WTC11 (cell line): ENCODE data around the gene MAPKAPK3. TPM values are rescaled to one million over a fixed set of nuclear protein-coding genes. Genes with fewer than 3 reads are reported as not detected.

ENCODE experiments used
- ATAC-seq: fragments of 200-7000 bp; cut with Tn5 transposase; 2 replicates; pipeline ENCODE4 v1.10.0; 2021; ENCODE audit warnings: mild to moderate bottlenecking, moderate library complexity
- CTCF ChIA-PET: fragments of 300-600 bp; sonication (Branson Sonifier 250); formaldehyde crosslinking; loops from one replicate; lab custom pipeline; 2021; ENCODE audit warnings: antibody characterized with exemption; lab: Charles Lee
- POLR2A ChIA-PET: fragments of 350-600 bp; sonication (Branson Sonifier 250); formaldehyde crosslinking; loops from one replicate; lab custom pipeline; 2021; ENCODE audit warnings: antibody characterized with exemption; lab: Charles Lee
- DNase-seq: peaks from one replicate; pipeline ENCODE4 v3.0.0; 2021; ENCODE audit warnings: low spot score
- H3K27ac Mint-ChIP-seq: 2 replicates; pipeline ENCODE4 v1.8.0; 2021; ENCODE audit warnings: mixed read lengths
- H3K27me3 Mint-ChIP-seq: 2 replicates; pipeline ENCODE4 v1.8.0; 2021; ENCODE audit warnings: low read depth, mild to moderate bottlenecking, moderate library complexity, mixed read lengths
- H3K36me3 Mint-ChIP-seq: 2 replicates; pipeline ENCODE4 v1.8.0; 2021; ENCODE audit warnings: mixed read lengths
- H3K4me1 Mint-ChIP-seq: 2 replicates; pipeline ENCODE4 v1.8.0; 2022; ENCODE audit warnings: mixed read lengths
- H3K4me3 Mint-ChIP-seq: 2 replicates; pipeline ENCODE4 v1.8.0; 2021; ENCODE audit warnings: mild to moderate bottlenecking, moderate library complexity, mixed read lengths
- H3K9me3 Mint-ChIP-seq: 2 replicates; pipeline ENCODE4 v1.8.0; 2021; ENCODE audit warnings: mixed read lengths
- AR ChIP-seq: fragments of 250-450 bp; sonication (Bioruptor Pico); IDR thresholded peaks from 2 replicates; pipeline ENCODE4 v1.9.0; 2021; ENCODE audit warnings: mild to moderate bottlenecking
- EMX1 ChIP-seq: fragments of 250-450 bp; sonication (Bioruptor Pico); IDR thresholded peaks from 2 replicates; pipeline ENCODE4 v1.8.0; 2021; ENCODE audit warnings: mild to moderate bottlenecking
- ESRRA ChIP-seq: sonication (generic); formaldehyde crosslinking; IDR thresholded peaks from 2 replicates; pipeline ENCODE4 v1.8.1; 2022; ENCODE audit warnings: mild to moderate bottlenecking, missing genetic modification reagents, borderline replicate concordance
- FOXP1 ChIP-seq: sonication (generic); formaldehyde crosslinking; IDR thresholded peaks from 2 replicates; pipeline ENCODE4 v1.8.0; 2022; ENCODE audit warnings: missing genetic modification reagents, mild to moderate bottlenecking, moderate library complexity, borderline replicate concordance
- HMGA2 ChIP-seq: fragments of 250-450 bp; sonication (Bioruptor Pico); IDR thresholded peaks from 2 replicates; pipeline ENCODE4 v1.4.0; 2021; ENCODE audit warnings: mild to moderate bottlenecking, moderate library complexity
- HMGXB4 ChIP-seq: sonication (generic); formaldehyde crosslinking; IDR thresholded peaks from 2 replicates; pipeline ENCODE4 v1.8.1; 2023; ENCODE audit warnings: mild to moderate bottlenecking, moderate library complexity, missing genetic modification reagents
- MAX ChIP-seq: sonication (generic); formaldehyde crosslinking; IDR thresholded peaks from 2 replicates; pipeline ENCODE4 v1.8.0; 2022; ENCODE audit warnings: mild to moderate bottlenecking, missing genetic modification reagents
- NFYB ChIP-seq: sonication (generic); formaldehyde crosslinking; conservative IDR thresholded peaks from 2 replicates; pipeline ENCODE4 v1.8.0; 2022; ENCODE audit warnings: low read depth, missing genetic modification reagents
- OVOL2 ChIP-seq: fragments of 250-450 bp; sonication (Bioruptor Pico); IDR thresholded peaks from 2 replicates; pipeline ENCODE4 v1.9.0; 2021; ENCODE audit warnings: mild to moderate bottlenecking, borderline replicate concordance
- PRDM15 ChIP-seq: sonication (generic); formaldehyde crosslinking; IDR thresholded peaks from 2 replicates; pipeline ENCODE4 v1.8.0; 2022; ENCODE audit warnings: missing genetic modification reagents
- PRRX2 ChIP-seq: fragments of 250-450 bp; sonication (Bioruptor Pico); IDR thresholded peaks from 2 replicates; pipeline ENCODE4 v1.8.0; 2021; ENCODE audit warnings: mild to moderate bottlenecking
- SP1 ChIP-seq: sonication (generic); formaldehyde crosslinking; conservative IDR thresholded peaks from 2 replicates; pipeline ENCODE4 v1.8.1; 2022; ENCODE audit warnings: missing genetic modification reagents
- ZBTB21 ChIP-seq: sonication (generic); formaldehyde crosslinking; IDR thresholded peaks from 2 replicates; pipeline ENCODE4 v1.8.1; 2023; ENCODE audit warnings: mild to moderate bottlenecking, missing genetic modification reagents, borderline replicate concordance
- ZBTB43 ChIP-seq: sonication (generic); formaldehyde crosslinking; IDR thresholded peaks from 2 replicates; pipeline ENCODE4 v1.8.1; 2023; ENCODE audit warnings: mild to moderate bottlenecking, missing genetic modification reagents
- ZNF263 ChIP-seq: sonication (generic); formaldehyde crosslinking; IDR thresholded peaks from 2 replicates; pipeline ENCODE4 v1.8.1; 2022; ENCODE audit warnings: low read depth, mild to moderate bottlenecking, moderate library complexity, missing genetic modification reagents
- ZNF532 ChIP-seq: fragments of 250-450 bp; sonication (Bioruptor Pico); IDR thresholded peaks from 2 replicates; pipeline ENCODE4 v1.9.0; 2021; ENCODE audit warnings: mild to moderate bottlenecking, borderline replicate concordance
- total RNA-seq: library from RNA; stranded (reverse); gene quantifications from 3 replicates; pipeline ENCODE4 v1.2.3, GENCODE V29; 2021
- TF ChIP-seq, protein P1 (sequence below): fragments of 200-600 bp; IDR thresholded peaks from 2 replicates; pipeline ENCODE4 v1.8.0; 2022; ENCODE audit warnings: antibody characterized with exemption

Gene MAPKAPK3
- total RNA-seq, 1 experiment from 2014 or later: 60.2 TPM

DNA sequence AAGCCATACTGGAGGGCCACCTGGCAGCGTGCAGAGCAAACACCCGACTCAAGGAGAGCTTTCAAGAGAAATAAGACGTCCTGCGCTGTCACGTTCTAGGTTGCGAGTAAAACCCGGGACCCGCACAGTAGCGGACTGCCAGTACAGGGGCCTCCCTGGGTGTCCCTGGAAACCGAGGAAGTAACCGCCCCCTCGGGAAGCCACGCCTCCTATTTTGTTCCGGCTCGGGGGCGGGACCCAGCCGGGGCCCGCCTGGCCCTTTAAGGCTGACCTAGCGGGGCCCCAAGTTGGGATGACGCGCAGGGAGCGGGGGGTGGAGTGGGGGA, 218 bp upstream of the MAPKAPK3 start:
- DNase-seq (peak; percentile 97), ATAC-seq (peak; percentile 67)
- Mint-ChIP-seq H3K27ac (no peak overlapping the region), H3K36me3 (no peaks in the 10 kb centered on the region), H3K9me3 (no peaks in the 10 kb centered on the region), H3K4me1 (peaks cover 28% of the 10 kb centered on the region), H3K4me3 (peak overlapping the region; percentile 70), H3K27me3 (peaks cover 31% of the 10 kb centered on the region)
- ChIA-PET CTCF (interaction anchor here (0.6 to 10.1 kb wide), 39 partner anchors 10 to 883 kb away, joined by 3 to 202 read pairs (median 7); partner anchors contain the start of genes C3orf18, DCAF1, DOCK3 and HEMK1), POLR2A (interaction anchor here (0.9 to 1.2 kb wide), 3 partner anchors 32 to 773 kb away, joined by 3 to 8 read pairs (median 5); no protein-coding TSS in a partner anchor)
- TF ChIP-seq PRDM15 (CRISPR knock-in tag) (peak; percentile 95), FOXP1 (CRISPR knock-in tag) (no peak), NFYB (CRISPR knock-in tag) (no peak), ZBTB43 (CRISPR knock-in tag) (no peak), HMGA2 (CRISPR knock-in tag) (no peak), SP1 (CRISPR knock-in tag) (no peak; the same call in 1 of the 2 replicates), PRRX2 (CRISPR knock-in tag) (no peak), ZBTB21 (CRISPR knock-in tag) (no peak), ESRRA (CRISPR knock-in tag) (no peak), ZNF532 (no peak), MAX (no peak), OVOL2 (no peak), ZNF263 (CRISPR knock-in tag) (no peak), EMX1 (CRISPR knock-in tag) (0 out of 2 replicates have a peak, but pooled peaks have one; percentile 15), HMGXB4 (CRISPR knock-in tag) (no peak), AR (CRISPR knock-in tag) (no peak)
- TF ChIP-seq, protein P1, sequence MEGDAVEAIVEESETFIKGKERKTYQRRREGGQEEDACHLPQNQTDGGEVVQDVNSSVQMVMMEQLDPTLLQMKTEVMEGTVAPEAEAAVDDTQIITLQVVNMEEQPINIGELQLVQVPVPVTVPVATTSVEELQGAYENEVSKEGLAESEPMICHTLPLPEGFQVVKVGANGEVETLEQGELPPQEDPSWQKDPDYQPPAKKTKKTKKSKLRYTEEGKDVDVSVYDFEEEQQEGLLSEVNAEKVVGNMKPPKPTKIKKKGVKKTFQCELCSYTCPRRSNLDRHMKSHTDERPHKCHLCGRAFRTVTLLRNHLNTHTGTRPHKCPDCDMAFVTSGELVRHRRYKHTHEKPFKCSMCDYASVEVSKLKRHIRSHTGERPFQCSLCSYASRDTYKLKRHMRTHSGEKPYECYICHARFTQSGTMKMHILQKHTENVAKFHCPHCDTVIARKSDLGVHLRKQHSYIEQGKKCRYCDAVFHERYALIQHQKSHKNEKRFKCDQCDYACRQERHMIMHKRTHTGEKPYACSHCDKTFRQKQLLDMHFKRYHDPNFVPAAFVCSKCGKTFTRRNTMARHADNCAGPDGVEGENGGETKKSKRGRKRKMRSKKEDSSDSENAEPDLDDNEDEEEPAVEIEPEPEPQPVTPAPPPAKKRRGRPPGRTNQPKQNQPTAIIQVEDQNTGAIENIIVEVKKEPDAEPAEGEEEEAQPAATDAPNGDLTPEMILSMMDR: no peak
